Measurements from ENCODE around the gene TTBK2.
"Not testable (repeated sequence)": the region's sequence is repeated elsewhere in the genome, so short reads cannot be mapped to it uniquely, and the experiment has no call there.

TTBK2 gene

GRCh38 chr15:42903388-42904324, 16.9 kb downstream of the TTBK2 start:
- no peak for DNase-seq

- not testable (repeated sequence) for DNase-seq
Observed at GRCh38 chr15:42893911-42894310, 26.7 kb downstream of the TTBK2 start.

- no peak for DNase-seq
Observed at GRCh38 chr15:42891569-42891968, 29.0 kb downstream of the TTBK2 start.

- no peak for DNase-seq
Observed at GRCh38 chr15:42890161-42890913, 30.2 kb downstream of the TTBK2 start.

- DNase-seq = not testable (repeated sequence)
Observed at GRCh38 chr15:42887384-42887783, 33.2 kb downstream of the TTBK2 start.

- DNase-seq = no peak
Observed at GRCh38 chr15:42880121-42880520, 40.5 kb downstream of the TTBK2 start.

GRCh38 chr15:42879443-42879842, 41.1 kb downstream of the TTBK2 start:
- no peak for DNase-seq

GRCh38 chr15:42876224-42876623, 44.4 kb downstream of the TTBK2 start:
- no peak for DNase-seq

GRCh38 chr15:42868683-42869082, 51.9 kb downstream of the TTBK2 start:
- DNase-seq = no peak

GRCh38 chr15:42863572-42864239, 56.9 kb downstream of the TTBK2 start:
- DNase-seq = no peak

- no peak for DNase-seq
Observed at GRCh38 chr15:42858999-42859789, 61.4 kb downstream of the TTBK2 start.

GRCh38 chr15:42858540-42858939, 62.0 kb downstream of the TTBK2 start:
- DNase-seq = no peak

- DNase-seq = no peak
Observed at GRCh38 chr15:42854576-42854975, 66.0 kb downstream of the TTBK2 start.

GRCh38 chr15:42849836-42850235, 70.7 kb downstream of the TTBK2 start:
- no peak for DNase-seq

GRCh38 chr15:42848846-42849245, 71.7 kb downstream of the TTBK2 start:
- DNase-seq = no peak

GRCh38 chr15:42846647-42847046, 73.9 kb downstream of the TTBK2 start:
- DNase-seq = no peak

GRCh38 chr15:42845581-42845980, 75.0 kb downstream of the TTBK2 start:
- no peak for DNase-seq

- no peak for DNase-seq
Observed at GRCh38 chr15:42843699-42844098, 76.9 kb downstream of the TTBK2 start.

GRCh38 chr15:42836251-42836650, 84.3 kb downstream of the TTBK2 start:
- DNase-seq = no peak

GRCh38 chr15:42832576-42832975, 88.0 kb downstream of the TTBK2 start:
- DNase-seq = no peak

- no peak for DNase-seq
Observed at GRCh38 chr15:42826251-42826890, 94.2 kb downstream of the TTBK2 start.

GRCh38 chr15:42825599-42825998, 95.0 kb downstream of the TTBK2 start:
- DNase-seq = no peak

Measured in stimulated activated CD4-positive, alpha-beta T cell treated with anti-CD3 and anti-CD28 coated beads, Interleukin-1b, Interleukin-23, amount 100 ng/mL, for 48 hours (primary cell).